Fibroblast of the aortic adventitia (primary cell): ENCODE data around the gene CADPS2. TPM values are rescaled to one million over a fixed set of nuclear protein-coding genes. Genes with fewer than 3 reads are reported as not detected.

Experiments
- DNase-seq: peaks from one replicate; pipeline ENCODE4 v3.0.0-alpha.2; 2010; ENCODE audit warnings: low read depth
- H3K4me3 ChIP-seq: 2 replicates; pipeline ENCODE4 v1.5.1; 2011; ENCODE audit warnings: low read depth, mild to moderate bottlenecking, control low read depth, low read length, moderate library complexity
- CTCF ChIP-seq: IDR thresholded peaks from 2 replicates; pipeline ENCODE4 v1.5.1; 2011; ENCODE audit warnings: mild to moderate bottlenecking, low read length, control low read depth, inconsistent platforms; ENCODE audit not compliant: insufficient read depth
- total RNA-seq: library from RNA; depleted of rRNA; stranded (reverse); fragments of >200 nt; gene quantifications from 2 replicates; pipeline ENCODE4 v1.2.3, GENCODE V29; 2012; ENCODE audit warnings: low replicate concordance

CADPS2 gene
- total RNA-seq, 1 donor: 16.0 TPM

GRCh38 chr7:122507591-122507990 is 378.7 kb downstream of the CADPS2 start:
- DNase-seq: no peak
- no peak for TF ChIP-seq CTCF
- H3K4me3 ChIP-seq: no peak overlapping the region

- H3K4me3 ChIP-seq: no peak overlapping the region
- no peak for TF ChIP-seq CTCF
- DNase-seq: no peak
These were observed 394.3 kb downstream of the CADPS2 start for GRCh38 chr7:122492007-122492406.

GRCh38 chr7:122488241-122488640 is 398.0 kb downstream of the CADPS2 start:
- no peak for TF ChIP-seq CTCF
- no peak overlapping the region for H3K4me3 ChIP-seq
- no peak for DNase-seq

GRCh38 chr7:122487131-122487530 is 399.1 kb downstream of the CADPS2 start:
- no peak for TF ChIP-seq CTCF
- peak; percentile 0 for DNase-seq
- no peak overlapping the region for H3K4me3 ChIP-seq

- no peak overlapping the region for H3K4me3 ChIP-seq
- peak; percentile 30 for DNase-seq
- TF ChIP-seq CTCF: no peak
These were observed 400.4 kb downstream of the CADPS2 start for GRCh38 chr7:122485856-122486255.

GRCh38 chr7:122482212-122482611 is 404.0 kb downstream of the CADPS2 start:
- no peak overlapping the region for H3K4me3 ChIP-seq
- no peak for DNase-seq
- TF ChIP-seq CTCF: no peak

- DNase-seq: no peak
- no peak overlapping the region for H3K4me3 ChIP-seq
- no peak for TF ChIP-seq CTCF
These were observed 415.4 kb downstream of the CADPS2 start for GRCh38 chr7:122470859-122471258.
